ELR (cell line): Measurements from ENCODE around the gene PHAF1.
A peak's percentile ranks its signal among the peaks of the same experiment; 100 is the strongest.

Source experiments
- DNase-seq: peaks from one replicate; pipeline ENCODE4 v3.0.0-alpha.2; 2015; ENCODE audit warnings: low read depth

Gene PHAF1

GRCh38 chr16:67147437-67148140 lies 37.8 kb downstream of the PHAF1 start:
- DNase-seq = no peak

GRCh38 chr16:67148221-67148620 lies 38.5 kb downstream of the PHAF1 start:
- no peak for DNase-seq

- no peak for DNase-seq
Measured at GRCh38 chr16:67148656-67149275, 39.0 kb downstream of the PHAF1 start.

GRCh38 chr16:67149276-67150046 lies 39.7 kb downstream of the PHAF1 start:
- no peak for DNase-seq

- peak; percentile 45 for DNase-seq
Measured at GRCh38 chr16:67150047-67150832, 40.5 kb downstream of the PHAF1 start.

- peak; percentile 83 for DNase-seq
Measured at GRCh38 chr16:67150833-67151396, 41.2 kb downstream of the PHAF1 start, which contains the start of gene B3GNT9. Gene B3GNT9 (minus strand): TSS chr16:67150998. CDS start chr16:67150485, 513 bp downstream.

- no peak for DNase-seq
Measured at GRCh38 chr16:67151431-67152097, 41.8 kb downstream of the PHAF1 start.

- DNase-seq = no peak
Measured at GRCh38 chr16:67154578-67155294, 45.0 kb downstream of the PHAF1 start.

- peak; percentile 79 for DNase-seq
Measured at GRCh38 chr16:67155295-67156142, 45.8 kb downstream of the PHAF1 start.

- no peak for DNase-seq
Measured at GRCh38 chr16:67156143-67156844, 46.6 kb downstream of the PHAF1 start.

- no peak for DNase-seq
Measured at GRCh38 chr16:67157106-67157748, 47.5 kb downstream of the PHAF1 start.

- DNase-seq = no peak
Measured at GRCh38 chr16:67157892-67158635, 48.3 kb downstream of the PHAF1 start.

- DNase-seq = peak; percentile 57
Measured at GRCh38 chr16:67158637-67159600, 49.2 kb downstream of the PHAF1 start.

- no peak for DNase-seq
Measured at GRCh38 chr16:67161595-67162058, 51.9 kb downstream of the PHAF1 start.

- peak; percentile 36 for DNase-seq
Measured at GRCh38 chr16:67162506-67163163, 52.9 kb downstream of the PHAF1 start.
